ENCODE data around the gene PAX2.
A peak's percentile ranks its signal among the peaks of the same experiment; 100 is the strongest.

DNA sequence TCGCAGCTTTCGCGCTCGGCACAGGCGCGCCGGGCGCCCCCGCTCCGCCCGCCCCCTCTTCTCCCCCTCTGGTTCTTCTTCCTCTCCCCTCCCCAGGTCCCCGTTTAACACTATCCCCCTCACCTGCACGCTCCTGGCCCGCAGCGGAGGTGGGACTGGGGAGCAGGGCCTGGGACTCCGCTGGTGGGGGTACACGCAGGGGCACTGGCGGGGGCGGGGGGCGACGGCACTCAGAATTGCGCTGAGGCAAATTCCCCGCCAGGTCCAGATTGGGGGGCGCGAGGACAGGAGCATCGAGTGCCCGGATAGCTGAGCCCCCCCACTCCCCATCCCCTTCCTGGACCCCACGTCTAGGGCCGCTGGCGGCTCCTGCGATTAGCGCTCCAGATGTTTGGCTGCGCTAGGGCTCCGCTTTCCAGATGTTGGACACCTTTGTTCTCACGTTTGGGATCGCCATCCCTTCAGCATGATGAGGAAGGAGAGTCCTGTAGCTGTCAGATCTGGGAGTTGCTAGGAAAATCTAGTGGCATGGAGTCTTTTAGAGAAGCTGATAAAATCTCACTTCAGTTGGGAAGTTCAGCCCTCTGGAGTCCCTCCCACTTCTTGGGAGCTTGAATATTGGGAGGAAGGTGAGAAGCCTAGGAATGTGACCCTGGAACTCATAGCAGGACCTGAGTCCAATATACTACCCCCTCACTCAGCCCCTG is 31.4 kb upstream of the PAX2 start:
- TF ChIP-seq EZH2 (IDR thresholded peaks at IDR 0.05; ENCODE audit: insufficient read depth, poor library complexity, severe bottlenecking) (peak; percentile 53), EZH2phosphoT487 (IDR thresholded peaks at IDR 0.05; ENCODE audit: insufficient read depth, low read depth) (no peak)
